Measurements from ENCODE around the gene PACS2. TPM values are rescaled to one million over a fixed set of nuclear protein-coding genes. Genes with fewer than 3 reads are reported as not detected.

The PACS2 gene
- total RNA-seq, 1 experiment from 2014 or later, result 100 TPM

GRCh38 chr14:105417690-105418121, 103.2 kb downstream of the PACS2 start:
- Mint-ChIP-seq H3K9me3 (no peaks in the 10 kb centered on the region), H3K27me3 (ENCODE audit: low read depth) (peaks cover 42% of the 10 kb centered on the region), H3K27ac (no peak overlapping the region), H3K4me1 (peaks cover 21% of the 10 kb centered on the region), H3K36me3 (peaks cover 6% of the 10 kb centered on the region), H3K4me3 (peak overlapping the region; percentile 27; the same call in 1 of the 2 replicates)
- TF ChIP-seq ZNF232 (CRISPR knock-in tag; IDR thresholded peaks at IDR 0.05) (no peak), SOX15 (CRISPR knock-in tag; IDR thresholded peaks at IDR 0.05) (no peak), HMGXB4 (CRISPR knock-in tag; IDR thresholded peaks at IDR 0.05) (no peak), IRF1 (CRISPR knock-in tag; IDR thresholded peaks at IDR 0.05) (no peak), MLX (CRISPR knock-in tag; IDR thresholded peaks at IDR 0.05) (no peak), NFYB (CRISPR knock-in tag; conservative IDR thresholded peaks at IDR 0.05; ENCODE audit: low read depth) (no peak), ZNF671 (CRISPR knock-in tag; IDR thresholded peaks at IDR 0.05) (no peak), IRF2 (CRISPR knock-in tag; IDR thresholded peaks at IDR 0.05; ENCODE audit: borderline replicate concordance, low read depth) (no peak), ZNF425 (CRISPR knock-in tag; conservative IDR thresholded peaks at IDR 0.05) (no peak), E2F1 (CRISPR knock-in tag; IDR thresholded peaks at IDR 0.05) (no peak), ZNF263 (CRISPR knock-in tag; IDR thresholded peaks at IDR 0.05; ENCODE audit: low read depth) (no peak), ZBTB21 (CRISPR knock-in tag; IDR thresholded peaks at IDR 0.05; ENCODE audit: borderline replicate concordance) (no peak)
- ChIA-PET CTCF (interaction anchor here (0.7 kb wide), 1 partner anchor 63 kb away, joined by 3 read pairs; no protein-coding TSS in a partner anchor), POLR2A (no interaction called here)
- no peak for ATAC-seq
- no peak for DNase-seq (ENCODE audit: low spot score)

GRCh38 chr14:105418269-105419194, 104.0 kb downstream of the PACS2 start:
- H3K27me3 Mint-ChIP-seq (ENCODE audit: low read depth), result peaks cover 34% of the 10 kb centered on the region
- peak overlapping the region; percentile 65 for H3K4me3 Mint-ChIP-seq
- H3K4me1 Mint-ChIP-seq, result peaks cover 23% of the 10 kb centered on the region
- peaks cover 6% of the 10 kb centered on the region for H3K36me3 Mint-ChIP-seq
- no peaks in the 10 kb centered on the region for H3K9me3 Mint-ChIP-seq
- ChIA-PET POLR2A (no interaction called here), CTCF (interaction anchor here (0.7 to 1.2 kb wide), 4 partner anchors 12 to 62 kb away, joined by 3 read pairs; no protein-coding TSS in a partner anchor)
- ATAC-seq (no peak), DNase-seq (ENCODE audit: low spot score) (no peak)
- TF ChIP-seq ESRRA (CRISPR knock-in tag; IDR thresholded peaks at IDR 0.05; ENCODE audit: borderline replicate concordance) (no peak), RELA (CRISPR knock-in tag; IDR thresholded peaks at IDR 0.05; ENCODE audit: borderline replicate concordance) (no peak), JAZF1 (CRISPR knock-in tag; IDR thresholded peaks at IDR 0.05) (no peak), IRF1 (CRISPR knock-in tag; IDR thresholded peaks at IDR 0.05) (no peak), SMAD3 (CRISPR knock-in tag; IDR thresholded peaks at IDR 0.05; ENCODE audit: borderline replicate concordance) (no peak), E2F1 (CRISPR knock-in tag; IDR thresholded peaks at IDR 0.05) (no peak), FOXP4 (CRISPR knock-in tag; IDR thresholded peaks at IDR 0.05) (no peak), ETV6 (CRISPR knock-in tag; IDR thresholded peaks at IDR 0.05) (no peak), ZNF138 (CRISPR knock-in tag; conservative IDR thresholded peaks at IDR 0.05) (no peak)
- 0 out of 2 replicates have a peak overlapping the region, but pooled peaks have one; percentile 15 for H3K27ac Mint-ChIP-seq
